Measurements from ENCODE around the gene CYP2A6. TPM values are rescaled to one million over a fixed set of nuclear protein-coding genes. Genes with fewer than 3 reads are reported as not detected.
"Not testable (repeated sequence)": the region's sequence is repeated elsewhere in the genome, so short reads cannot be mapped to it uniquely, and the experiment has no call there.

Gene CYP2A6
- total RNA-seq, 1 experiment from 2014 or later, result not detected

- not testable (repeated sequence) for DNase-seq (ENCODE audit: low spot score)
Measured at GRCh38 chr19:40846722-40847121, 3.5 kb downstream of the CYP2A6 start.

GRCh38 chr19:40843653-40844052 is 6.6 kb downstream of the CYP2A6 start:
- not testable (repeated sequence) for DNase-seq (ENCODE audit: low spot score)

GRCh38 chr19:40842997-40843652 is 7.1 kb downstream of the CYP2A6 start:
- not testable (repeated sequence) for DNase-seq (ENCODE audit: low spot score)

GRCh38 chr19:40842012-40842411 is 8.2 kb downstream of the CYP2A6 start:
- DNase-seq (ENCODE audit: low spot score), result not testable (repeated sequence)

GRCh38 chr19:40838477-40838876 is 11.8 kb downstream of the CYP2A6 start:
- not testable (repeated sequence) for DNase-seq (ENCODE audit: low spot score)

GRCh38 chr19:40836754-40837429 is 13.4 kb downstream of the CYP2A6 start:
- no peak for DNase-seq (ENCODE audit: low spot score)

GRCh38 chr19:40833728-40834533 is 16.3 kb downstream of the CYP2A6 start:
- DNase-seq (ENCODE audit: low spot score), result not testable (repeated sequence)

- not testable (repeated sequence) for DNase-seq (ENCODE audit: low spot score)
Measured at GRCh38 chr19:40832431-40832790, 17.8 kb downstream of the CYP2A6 start.

GRCh38 chr19:40831502-40832430 is 18.5 kb downstream of the CYP2A6 start:
- DNase-seq (ENCODE audit: low spot score), result peak; percentile 45

- DNase-seq (ENCODE audit: low spot score), result not testable (repeated sequence)
Measured at GRCh38 chr19:40830741-40831140, 19.5 kb downstream of the CYP2A6 start.

- no peak for DNase-seq (ENCODE audit: low spot score)
Measured at GRCh38 chr19:40829205-40829604, 21.0 kb downstream of the CYP2A6 start.

- no peak for DNase-seq (ENCODE audit: low spot score)
Measured at GRCh38 chr19:40827386-40828247, 22.6 kb downstream of the CYP2A6 start.

GRCh38 chr19:40826699-40827385 is 23.4 kb downstream of the CYP2A6 start:
- not testable (repeated sequence) for DNase-seq (ENCODE audit: low spot score)

- not testable (repeated sequence) for DNase-seq (ENCODE audit: low spot score)
Measured at GRCh38 chr19:40826312-40826698, 23.9 kb downstream of the CYP2A6 start.

GRCh38 chr19:40825460-40826095 is 24.7 kb downstream of the CYP2A6 start:
- not testable (repeated sequence) for DNase-seq (ENCODE audit: low spot score)

- DNase-seq (ENCODE audit: low spot score), result not testable (repeated sequence)
Measured at GRCh38 chr19:40824916-40825315, 25.3 kb downstream of the CYP2A6 start.

GRCh38 chr19:40822704-40823553 is 27.3 kb downstream of the CYP2A6 start:
- not testable (repeated sequence) for DNase-seq (ENCODE audit: low spot score)

- DNase-seq (ENCODE audit: low spot score), result no peak
Measured at GRCh38 chr19:40822161-40822560, 28.1 kb downstream of the CYP2A6 start.

Measured in HT-29 (cell line).